ENCODE measurements around the gene AKAP4. TPM values are rescaled to one million over a fixed set of nuclear protein-coding genes. Genes with fewer than 3 reads are reported as not detected.

The AKAP4 gene
- total and polyA plus RNA-seq, 10 of the 15 experiments (the other 5 are each of a cell fraction or from before 2014, with no cell fraction given) = not detected

- no peak for TF ChIP-seq ZBTB4 (CRISPR knock-in tag; IDR thresholded peaks at IDR 0.05)
- TF ChIP-seq KAT2A (conservative IDR thresholded peaks at IDR 0.05; ENCODE audit: control insufficient read depth, low read depth, low read length) = no peak
- no peak for TF ChIP-seq ASH2L (IDR thresholded peaks at IDR 0.05; ENCODE audit: borderline replicate concordance, low read depth)
- TF ChIP-seq ZNF217 (IDR thresholded peaks at IDR 0.05) = no peak
- TF ChIP-seq MTA3 (IDR thresholded peaks at IDR 0.05; ENCODE audit: borderline replicate concordance, low read length) = no peak
- TF ChIP-seq SRF (IDR thresholded peaks at IDR 0.05; ENCODE audit: low read depth in 2 of 2, low read length in 2 of 2) = no peak
- no peak for TF ChIP-seq SMAD5 (IDR thresholded peaks at IDR 0.05; ENCODE audit: low read depth)
- no peak for TF ChIP-seq SMAD1 (IDR thresholded peaks at IDR 0.05; ENCODE audit: low read depth, partially characterized antibody)
- TF ChIP-seq POLR2A (IDR thresholded peaks at IDR 0.05; ENCODE audit: low read depth, low read length) = no peak
- TF ChIP-seq HDGF (IDR thresholded peaks at IDR 0.05) = no peak
- peak; percentile 76; the same call in 1 of the 2 replicates for TF ChIP-seq JUND (IDR thresholded peaks at IDR 0.05; ENCODE audit: low read depth, low read length)
- TF ChIP-seq CREM (IDR thresholded peaks at IDR 0.05; ENCODE audit: low read depth) = no peak
- no peak for TF ChIP-seq TCF12 (IDR thresholded peaks at IDR 0.05; ENCODE audit: low read depth, low read length)
- no peak for TF ChIP-seq POLR2AphosphoS2 (IDR thresholded peaks at IDR 0.05; ENCODE audit: low read depth, low read length)
- TF ChIP-seq SIN3A (IDR thresholded peaks at IDR 0.05; ENCODE audit: low read depth, low read length) = no peak
- no peak for TF ChIP-seq IRF5 (IDR thresholded peaks at IDR 0.05; ENCODE audit: borderline replicate concordance)
- TF ChIP-seq IRF3 (IDR thresholded peaks at IDR 0.05) = no peak
- no peak for TF ChIP-seq HCFC1 (IDR thresholded peaks at IDR 0.05; ENCODE audit: low read length)
- peak; percentile 35 for TF ChIP-seq RUNX3 (IDR thresholded peaks at IDR 0.05; ENCODE audit: low read length)
- TF ChIP-seq RCOR1 (conservative IDR thresholded peaks at IDR 0.05; ENCODE audit: low read depth, low read length) = no peak
- TF ChIP-seq NR2C1 (IDR thresholded peaks at IDR 0.05) = no peak
- no peak for TF ChIP-seq MLLT1 (IDR thresholded peaks at IDR 0.05)
- TF ChIP-seq CBFB (IDR thresholded peaks at IDR 0.05; ENCODE audit: low read depth) = no peak
- no peak for TF ChIP-seq NRF1 (conservative IDR thresholded peaks at IDR 0.05; ENCODE audit: low read depth, low read length)
- no peak for TF ChIP-seq HDAC2 (IDR thresholded peaks at IDR 0.05)
- peak; percentile 89; the same call in 1 of the 2 replicates for TF ChIP-seq CHD1 (IDR thresholded peaks at IDR 0.05; ENCODE audit: low read depth, low read length)
- no peak for TF ChIP-seq RBBP5 (conservative IDR thresholded peaks at IDR 0.05)
- TF ChIP-seq TCF3 (IDR thresholded peaks at IDR 0.05; ENCODE audit: borderline replicate concordance, insufficient read depth, low read depth, low read length) = no peak
- TF ChIP-seq POU2F2 (IDR thresholded peaks at IDR 0.05; ENCODE audit: borderline replicate concordance, low read depth, low read length) = no peak
These were observed 3.6 kb upstream of the AKAP4 start, which contains the start of gene CCNB3 (continued) for GRCh38 chrX:50204364-50204899.
